ENCODE measurements around the gene PCDHA1.

GRCh38 chr5:140883373-140883772 lies 97.4 kb downstream of the PCDHA1 start:
- TF ChIP-seq FIP1L1 (IDR thresholded peaks at IDR 0.05; ENCODE audit: borderline replicate concordance, insufficient read depth, low read depth, low read length) (no peak), ESRRA (CRISPR knock-in tag; IDR thresholded peaks at IDR 0.05; ENCODE audit: low read depth) (no peak), SOX13 (IDR thresholded peaks at IDR 0.05) (no peak), SOX13 (CRISPR knock-in tag; conservative IDR thresholded peaks at IDR 0.05 in 1 of 2, IDR thresholded peaks at IDR 0.05 in 1 of 2) (no peak), ZNF280B (CRISPR knock-in tag; IDR thresholded peaks at IDR 0.05; ENCODE audit: borderline replicate concordance) (no peak), CTCF (CRISPR knock-in tag; IDR thresholded peaks at IDR 0.05) (no peak)
